Aorta (tissue), 5 donors: ENCODE measurements around the gene PRKRA. TPM values are rescaled to one million over a fixed set of nuclear protein-coding genes. Genes with fewer than 3 reads are reported as not detected.

Source experiments
- ATAC-seq: fragments of 200-7000 bp; cut with Tn5 transposase; one replicate; pipeline ENCODE4 v1.9.1; 2022; ENCODE audit warnings: moderate library complexity; ENCODE audit not compliant: low FRiP score
- DNase-seq, 2 donors: peaks; one replicate each; pipeline ENCODE4 v3.0.0-alpha.2; 2020
- H3K27ac ChIP-seq, 2 donors: one replicate each; pipeline ENCODE4 v1.5.1; 2013; ENCODE audit warnings: low read length in 2 of 2, mild to moderate bottlenecking in 2 of 2, moderate library complexity in 2 of 2, control low read depth in 1 of 2, inconsistent platforms in 1 of 2, low read depth in 1 of 2
- H3K27me3 ChIP-seq, 2 donors: one replicate each; pipeline ENCODE4 v1.6.1; 2013; ENCODE audit warnings: control low read depth in 1 of 2, low read length in 1 of 2, mild to moderate bottlenecking in 1 of 2, moderate library complexity in 1 of 2; ENCODE audit not compliant: insufficient read depth in 2 of 2, control insufficient read depth in 1 of 2
- H3K36me3 ChIP-seq, 2 donors: one replicate each; pipeline ENCODE4 v1.6.1; 2013; ENCODE audit warnings: control low read depth in 1 of 2, low read length in 1 of 2, mild to moderate bottlenecking in 1 of 2; ENCODE audit not compliant: insufficient read depth in 2 of 2, control insufficient read depth in 1 of 2
- H3K4me1 ChIP-seq, 2 donors: one replicate each; pipeline ENCODE4 v1.6.1; 2013; ENCODE audit warnings: low read length in 2 of 2, control low read depth in 1 of 2, mild to moderate bottlenecking in 1 of 2, moderate library complexity in 1 of 2; ENCODE audit not compliant: insufficient read depth in 2 of 2, control insufficient read depth in 1 of 2
- H3K4me3 ChIP-seq, 2 donors: one replicate each; pipeline ENCODE4 v1.5.1; 2013; ENCODE audit warnings: low read length in 2 of 2, control low read depth in 1 of 2, mild to moderate bottlenecking in 1 of 2
- H3K9me3 ChIP-seq: one replicate; pipeline ENCODE4 v1.6.1; 2013; ENCODE audit warnings: mild to moderate bottlenecking, low read length; ENCODE audit not compliant: control insufficient read depth
- WGBS, 2 donors: extraction: QIAGEN DNeasy Blood & Tissue Kit; methylation state at CpG; one replicate each; pipeline ENCODE4 v1.1.7; 2013; 5-methylcytosine and 5-hydroxymethylcytosine counted together
- intact Hi-C, 2 donors: fragments of 100-400 bp; cut with DNase I; formaldehyde crosslinking; loops; one replicate each; pipeline versions ENCODE4 v1.14.2 to v1.15.0; 2022
- long read RNA-seq, 2 donors: library from polyadenylated mRNA; unstranded; transcript quantifications; one replicate each; pipeline ENCODE4 v2.0.0, GENCODE V29; 2020 to 2021
- polyA plus RNA-seq, 2 donors: library from polyadenylated mRNA; stranded (reverse); fragments of 200-250 nt; gene quantifications; one replicate each; pipeline ENCODE4 v1.2.3, GENCODE V29; 2013
- total RNA-seq, 2 donors: library from RNA; stranded (reverse); fragmentation: NEBNext Ultra II Directional; extraction: Animal tissue kit (Norgen Biotek cat#: 25700); gene quantifications; one replicate each; pipeline ENCODE4 v1.2.1, GENCODE V29; 2021
- donor health status: healthy with polysubstance abuse.
- donor health status: Bipolar disorder and iron deficiency.
- donor health status: DM: no; HTN: no; CAD: no.
- donor health status: DM: no; HTN: no; CAD: no.
- donor health status: DM: yes; HTN: yes; CAD: no.

The PRKRA gene
- total RNA-seq (10 to 100 TPM; 55.6 to 69.9 TPM), polyA plus RNA-seq (10 to 100 TPM; 43.1 to 56.1 TPM)
- long read RNA-seq, donor 1, transcript PRKRA-202 (9 exons, 1,616 nt): minor isoform, 10 of 340 reads
- long read RNA-seq, donor 1, transcript PRKRA-201 (8 exons, 1,826 nt): major isoform, 293 of 340 reads
- long read RNA-seq, donor 1, transcript PRKRA-203 (7 exons, 1,344 nt): minor isoform, 9 of 340 reads
- long read RNA-seq, donor 1, partial matches to known transcripts: 5 of 340 reads
- long read RNA-seq, donor 1, other reads (novel, unspliced or antisense): 23 of 340 reads
- long read RNA-seq, donor 2, transcript PRKRA-201 (8 exons, 1,826 nt): major isoform, 25 of 35 reads
- long read RNA-seq, donor 2, partial matches to known transcripts: 2 of 35 reads
- long read RNA-seq, donor 2, other reads (novel, unspliced or antisense): 5 of 35 reads

- ATAC-seq (peak; percentile 99), DNase-seq (peak; percentile 99 to 100)
- peaks cover 0 to 2% of the 10 kb centered on the region in 2 donors for H3K36me3 ChIP-seq
- peaks cover 3 to 10% of the 10 kb centered on the region in 2 donors for H3K4me1 ChIP-seq
- H3K27ac ChIP-seq: peak within 1 kb of the TSS; percentile 96 to 99
- peak within 1 kb of the TSS; percentile 55 to 81 for H3K4me3 ChIP-seq
- no peaks in the 10 kb centered on the region for H3K27me3 ChIP-seq
- intact Hi-C loops: loop anchor here in 1 of 2 donors (1.0 to 5.0 kb wide), 2 partner anchors 29 to 71 kb away; partner anchors contain the start of gene PLEKHA3
- H3K9me3 ChIP-seq: no peaks in the 10 kb centered on the region
- WGBS, 2 donors: 1% methylated on average over 42 to 76 of the region's 76 CpGs
These were observed at the start of gene PRKRA, which contains the start of gene PJVK for GRCh38 chr2:178450774-178451525. Gene PRKRA (minus strand): TSS chr2:178451175. CDS start chr2:178451030, 145 bp downstream. Gene PJVK (plus strand): TSS chr2:178451378. CDS start chr2:178453410, 2,032 bp downstream.

- Histone ChIP-seq H3K4me1 (no peaks in the 10 kb centered on the region), H3K4me3 (no peak overlapping the region), H3K9me3 (no peaks in the 10 kb centered on the region), H3K36me3 (peaks cover 1 to 4% of the 10 kb centered on the region in 2 donors), H3K27ac (no peak overlapping the region), H3K27me3 (no peaks in the 10 kb centered on the region)
- WGBS, 2 donors: 96% methylated on average over 3 of the region's 3 CpGs
- ATAC-seq: no peak
- intact Hi-C loops: no loop called here
- DNase-seq: no peak
These were observed 48.7 kb upstream of the PRKRA start for GRCh38 chr2:178499640-178500039.

DNA sequence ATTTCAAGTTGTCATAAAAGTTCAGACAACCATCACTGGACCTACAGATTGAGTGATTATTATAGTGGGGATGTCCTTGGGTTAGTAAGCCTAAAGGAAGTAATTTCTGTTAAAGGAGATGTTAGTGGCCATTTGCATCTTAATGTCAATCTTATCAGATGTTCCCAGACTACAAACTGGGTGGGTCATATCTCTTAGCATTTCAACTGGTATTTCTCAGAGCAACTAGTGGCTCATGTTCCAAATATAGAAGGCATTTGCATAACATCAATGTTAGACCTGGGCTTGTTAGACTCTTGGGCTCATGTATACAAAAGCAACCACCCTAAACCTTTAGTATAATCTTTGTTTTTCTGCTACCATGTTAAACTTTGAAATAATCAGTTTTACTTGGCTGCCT is 47.2 kb upstream of the PRKRA start:
- intact Hi-C loops: no loop called here
- ATAC-seq (no peak), DNase-seq (no peak)
- no peaks in the 10 kb centered on the region for H3K9me3 ChIP-seq
- no peak overlapping the region for H3K27ac ChIP-seq
- H3K4me1 ChIP-seq: no peaks in the 10 kb centered on the region
- H3K4me3 ChIP-seq: no peak overlapping the region
- H3K36me3 ChIP-seq: peaks cover 5 to 6% of the 10 kb centered on the region in 2 donors
- H3K27me3 ChIP-seq: no peaks in the 10 kb centered on the region

DNA sequence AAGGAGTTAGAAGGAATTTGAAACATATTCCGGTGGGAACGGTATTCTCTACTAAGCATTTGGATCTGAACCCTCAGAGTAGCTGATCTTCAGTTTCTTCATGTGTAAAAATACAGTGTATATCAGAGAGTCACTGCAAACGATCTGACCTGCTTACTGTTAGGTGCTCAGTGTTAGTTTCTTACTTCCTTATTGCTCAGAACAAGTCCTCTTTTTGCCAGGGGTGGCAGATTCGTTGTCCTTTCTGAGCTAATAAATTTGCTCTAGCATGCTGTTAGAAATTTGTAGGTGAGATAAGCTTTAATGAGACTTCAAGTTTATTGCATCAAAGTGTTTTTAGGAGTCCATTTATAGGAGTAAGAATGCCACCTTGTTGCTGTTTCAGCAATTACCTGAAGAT is 45.1 kb upstream of the PRKRA start:
- peaks cover 5 to 6% of the 10 kb centered on the region in 2 donors for H3K36me3 ChIP-seq
- 80 to 81% methylated on average over 4 of the region's 4 CpGs for WGBS, 2 donors
- intact Hi-C loops: no loop called here

GRCh38 chr2:178491612-178492011 is 40.6 kb upstream of the PRKRA start:
- Histone ChIP-seq H3K4me1 (no peaks in the 10 kb centered on the region), H3K9me3 (no peaks in the 10 kb centered on the region), H3K36me3 (peaks cover 3 to 6% of the 10 kb centered on the region in 2 donors), H3K27me3 (no peaks in the 10 kb centered on the region), H3K27ac (no peak overlapping the region), H3K4me3 (no peak overlapping the region)
- intact Hi-C loops: no loop called here
- WGBS, 2 donors: 91 to 95% methylated on average over 6 of the region's 6 CpGs
- ATAC-seq (no peak), DNase-seq (no peak)

More for the DNA sequence above, 45.1 kb upstream of the PRKRA start:
- no peak for DNase-seq
- Histone ChIP-seq H3K27me3 (no peaks in the 10 kb centered on the region), H3K4me1 (no peaks in the 10 kb centered on the region), H3K9me3 (no peaks in the 10 kb centered on the region), H3K4me3 (no peak overlapping the region), H3K27ac (no peak overlapping the region)
- ATAC-seq: no peak

DNA sequence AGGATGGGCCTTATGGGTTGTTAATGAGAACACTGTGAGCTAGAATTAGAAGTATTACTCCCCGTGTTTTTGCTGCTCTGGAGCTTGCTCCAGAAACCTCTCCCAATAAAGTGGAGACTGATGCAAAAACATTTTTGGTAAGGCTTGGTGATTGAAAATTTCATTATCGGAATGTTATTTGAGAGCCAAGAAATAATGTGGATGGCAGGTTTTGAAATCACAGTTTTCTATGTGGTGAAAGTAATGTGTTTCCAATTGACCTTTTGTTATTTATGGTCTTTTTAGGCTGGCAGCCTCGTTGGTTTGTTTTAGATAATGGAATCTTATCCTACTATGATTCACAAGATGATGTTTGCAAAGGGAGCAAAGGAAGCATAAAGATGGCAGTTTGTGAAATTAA is 34.4 kb upstream of the PRKRA start:
- no peaks in the 10 kb centered on the region for H3K27me3 ChIP-seq
- no peak overlapping the region for H3K4me3 ChIP-seq
- ATAC-seq: no peak
- 45 to 55% methylated on average over 3 of the region's 3 CpGs for WGBS, 2 donors
- DNase-seq: no peak
- H3K36me3 ChIP-seq: no peaks in the 10 kb centered on the region
- no peaks in the 10 kb centered on the region for H3K9me3 ChIP-seq
- no peak overlapping the region for H3K27ac ChIP-seq
- peaks cover 3 to 4% of the 10 kb centered on the region in 2 donors for H3K4me1 ChIP-seq
- intact Hi-C loops: no loop called here

DNA sequence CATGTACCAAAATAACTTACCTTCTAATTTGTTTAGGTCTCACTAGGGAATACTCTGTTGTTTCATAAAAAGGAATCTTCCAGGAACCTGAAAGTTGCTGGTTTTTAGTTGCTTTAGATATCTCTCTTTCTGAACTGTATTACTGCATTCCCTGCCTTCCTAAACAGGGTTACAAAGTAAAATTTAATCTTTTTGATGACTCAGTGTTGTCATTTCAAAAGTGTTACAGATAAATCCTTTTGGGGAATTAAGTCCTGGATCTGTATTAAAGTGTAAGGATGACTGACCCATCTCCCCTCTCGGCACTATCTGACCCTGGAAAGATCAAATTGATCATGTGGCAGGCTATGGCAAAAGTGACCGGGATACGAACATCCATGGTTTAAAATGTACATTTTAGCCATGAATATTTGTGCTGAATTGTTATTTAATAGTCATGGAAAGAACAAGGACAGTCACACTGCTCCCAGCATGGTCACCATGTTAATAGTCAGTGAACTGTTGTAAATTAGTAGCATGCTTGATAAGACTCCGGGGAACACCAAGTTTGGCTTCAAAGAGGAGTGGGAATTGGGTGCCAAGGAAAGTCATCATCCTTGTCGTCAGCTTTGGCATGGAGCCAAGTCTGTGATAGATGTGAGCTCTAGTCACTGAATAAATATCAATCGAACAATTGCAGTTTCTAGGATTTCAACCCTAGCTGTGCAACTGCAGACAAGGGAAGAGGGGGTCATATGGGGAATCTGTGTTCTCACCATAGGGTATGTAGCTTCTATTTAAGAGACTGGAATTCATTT is 33.5 kb upstream of the PRKRA start:
- no peaks in the 10 kb centered on the region for H3K27me3 ChIP-seq
- no peaks in the 10 kb centered on the region for H3K9me3 ChIP-seq
- no peak for DNase-seq
- no peak overlapping the region for H3K4me3 ChIP-seq
- 38 to 42% methylated on average over 6 of the region's 6 CpGs for WGBS, 2 donors
- peaks cover 3 to 4% of the 10 kb centered on the region in 2 donors for H3K4me1 ChIP-seq
- no peak for ATAC-seq
- intact Hi-C loops: loop anchor here in 1 of 2 donors (5.0 kb wide), 1 partner anchor 38 kb away; no protein-coding TSS in a partner anchor
- H3K27ac ChIP-seq: peak overlapping the region in 1 of 2 donors; percentile 29
- H3K36me3 ChIP-seq: no peaks in the 10 kb centered on the region

- WGBS, 2 donors: 85 to 89% methylated on average over 4 of the region's 4 CpGs
- no peaks in the 10 kb centered on the region for H3K9me3 ChIP-seq
- H3K4me3 ChIP-seq: no peak overlapping the region
- H3K27ac ChIP-seq: no peak overlapping the region
- no peaks in the 10 kb centered on the region for H3K36me3 ChIP-seq
- H3K4me1 ChIP-seq: peaks cover 3 to 4% of the 10 kb centered on the region in 2 donors
- ATAC-seq (no peak), DNase-seq (no peak)
- intact Hi-C loops: loop anchor here in 1 of 2 donors (5.0 kb wide), 1 partner anchor 40 kb away; no protein-coding TSS in a partner anchor
- no peaks in the 10 kb centered on the region for H3K27me3 ChIP-seq
These were observed 31.5 kb upstream of the PRKRA start for GRCh38 chr2:178482437-178482836.
